Middle frontal gyrus (tissue), 1 donor: ENCODE results near the gene COL1A1.

Experiments used
- DNase-seq: peaks from one replicate; pipeline ENCODE4 v3.0.0-alpha.2; 2015; ENCODE audit warnings: low spot score; ENCODE audit errors: extremely low spot score

The COL1A1 gene

DNA sequence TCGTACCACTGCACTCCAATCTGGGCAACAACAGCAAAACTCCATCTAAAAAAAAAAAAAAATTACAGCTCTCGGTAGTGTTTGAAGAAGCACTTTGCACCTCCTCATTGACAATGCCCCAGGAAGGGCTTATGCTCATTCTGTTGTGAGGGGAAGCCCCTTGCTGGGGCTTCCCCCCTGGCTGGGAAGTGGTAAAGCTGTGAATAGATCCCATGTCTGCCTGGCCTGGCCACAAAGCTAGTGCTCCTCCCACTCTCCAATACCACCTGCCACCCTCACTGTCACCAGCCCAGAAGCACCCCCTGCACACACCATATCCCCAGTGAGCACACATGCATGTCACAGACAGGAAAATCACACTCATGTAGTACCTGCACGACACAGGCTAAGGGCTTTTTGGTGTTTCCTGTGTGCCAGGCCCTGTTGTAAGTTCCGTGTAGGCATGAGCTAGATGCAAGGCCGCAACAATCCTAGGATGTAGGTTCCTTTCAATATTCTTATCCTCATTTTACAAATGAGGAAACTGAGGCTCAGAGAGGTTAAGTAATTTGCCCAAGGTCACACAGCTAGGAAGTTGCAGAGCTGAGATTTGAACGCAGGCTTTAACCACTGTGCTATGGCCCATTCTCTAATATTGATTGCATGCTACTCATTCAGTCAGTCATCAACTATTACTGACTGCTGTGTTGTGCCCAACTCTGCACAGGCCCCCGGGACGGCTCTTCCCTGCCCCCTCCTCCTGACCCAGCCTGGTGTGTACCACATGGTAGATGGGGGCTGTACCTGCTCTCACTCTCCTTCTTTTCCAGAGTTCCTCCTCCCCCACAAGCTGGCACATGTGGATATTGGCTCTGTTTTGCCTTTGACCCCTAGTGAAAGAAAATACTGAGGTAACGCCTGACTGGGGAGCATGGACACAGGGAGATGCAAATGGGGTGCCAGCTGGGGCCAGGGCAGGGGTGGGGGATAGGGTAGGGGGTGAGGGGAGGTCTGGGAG lies 11.9 kb upstream of the COL1A1 start:
- no peak for DNase-seq

DNA sequence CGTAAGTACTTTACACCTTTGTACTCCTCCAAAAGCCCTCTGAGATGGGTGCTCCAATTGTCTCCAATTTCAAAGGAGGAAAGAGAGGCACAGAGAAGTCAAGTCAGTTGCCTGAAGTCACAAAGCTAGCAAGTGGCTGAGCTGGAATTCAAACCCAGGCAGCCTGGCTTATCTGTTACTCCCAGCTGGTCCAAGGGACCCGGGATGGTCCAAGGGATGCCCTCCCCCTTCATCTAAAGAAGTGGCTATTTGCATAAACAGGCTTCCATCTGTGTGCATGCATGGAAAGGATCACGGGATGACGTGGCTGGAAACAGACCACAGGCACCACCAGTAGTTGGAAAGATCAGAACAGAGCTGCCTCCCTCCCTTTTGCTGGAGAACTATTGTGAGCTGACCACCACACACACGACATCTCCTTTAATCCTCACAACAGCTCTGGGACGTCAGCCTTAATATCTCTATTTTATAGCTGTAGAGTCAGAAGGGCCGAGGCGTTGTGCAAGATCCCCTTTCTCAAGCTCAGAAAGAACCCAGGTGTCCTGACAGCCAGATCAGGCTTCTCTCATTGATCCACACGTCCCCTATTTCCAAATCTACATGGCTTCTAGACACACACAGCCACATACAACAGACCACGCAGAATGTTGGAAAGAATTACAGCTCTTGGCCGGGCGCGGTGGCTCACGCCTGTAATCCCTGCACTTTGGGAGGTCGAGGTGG lies 10.9 kb upstream of the COL1A1 start:
- DNase-seq: no peak

DNA sequence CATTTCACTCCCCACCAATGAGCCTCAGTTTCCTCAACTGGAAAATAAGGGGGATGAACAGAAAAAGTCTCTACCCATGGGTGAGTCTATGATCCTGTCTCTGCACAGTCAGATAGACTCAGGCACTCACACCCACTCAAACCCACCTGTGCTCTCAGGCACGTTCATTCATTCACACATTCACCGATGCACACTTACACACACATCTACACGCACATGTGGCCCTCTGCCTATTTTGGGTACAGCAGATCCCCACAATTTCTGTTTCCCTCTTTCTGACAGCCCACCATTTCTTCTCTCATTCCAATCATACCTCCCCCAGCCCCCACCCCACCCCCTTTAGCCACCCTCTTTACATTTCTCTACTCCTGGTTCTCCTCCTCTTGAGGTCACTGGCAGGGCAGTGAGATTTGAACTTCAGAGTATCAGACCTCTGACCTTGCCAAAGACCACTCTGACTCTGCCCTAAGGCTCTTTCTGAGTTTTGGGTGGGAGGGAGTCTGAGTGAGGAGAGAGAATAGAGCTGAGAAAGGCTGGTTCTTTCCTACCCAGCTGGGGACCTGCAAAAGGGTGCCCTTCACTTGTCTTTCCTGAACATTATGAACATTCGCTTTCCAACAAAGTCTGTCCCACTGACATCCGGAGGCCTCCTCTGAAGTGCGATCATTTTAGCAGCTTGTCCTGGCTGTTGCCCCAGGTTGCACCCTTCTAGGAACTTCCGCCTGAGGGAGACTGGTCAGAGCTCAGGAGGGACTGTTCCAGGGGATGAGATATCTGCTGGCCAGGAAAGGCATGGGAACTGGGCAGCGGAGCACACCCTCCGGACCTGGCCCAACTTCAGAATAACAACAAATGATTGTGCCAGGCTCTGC lies 10.1 kb upstream of the COL1A1 start:
- DNase-seq: no peak

DNA sequence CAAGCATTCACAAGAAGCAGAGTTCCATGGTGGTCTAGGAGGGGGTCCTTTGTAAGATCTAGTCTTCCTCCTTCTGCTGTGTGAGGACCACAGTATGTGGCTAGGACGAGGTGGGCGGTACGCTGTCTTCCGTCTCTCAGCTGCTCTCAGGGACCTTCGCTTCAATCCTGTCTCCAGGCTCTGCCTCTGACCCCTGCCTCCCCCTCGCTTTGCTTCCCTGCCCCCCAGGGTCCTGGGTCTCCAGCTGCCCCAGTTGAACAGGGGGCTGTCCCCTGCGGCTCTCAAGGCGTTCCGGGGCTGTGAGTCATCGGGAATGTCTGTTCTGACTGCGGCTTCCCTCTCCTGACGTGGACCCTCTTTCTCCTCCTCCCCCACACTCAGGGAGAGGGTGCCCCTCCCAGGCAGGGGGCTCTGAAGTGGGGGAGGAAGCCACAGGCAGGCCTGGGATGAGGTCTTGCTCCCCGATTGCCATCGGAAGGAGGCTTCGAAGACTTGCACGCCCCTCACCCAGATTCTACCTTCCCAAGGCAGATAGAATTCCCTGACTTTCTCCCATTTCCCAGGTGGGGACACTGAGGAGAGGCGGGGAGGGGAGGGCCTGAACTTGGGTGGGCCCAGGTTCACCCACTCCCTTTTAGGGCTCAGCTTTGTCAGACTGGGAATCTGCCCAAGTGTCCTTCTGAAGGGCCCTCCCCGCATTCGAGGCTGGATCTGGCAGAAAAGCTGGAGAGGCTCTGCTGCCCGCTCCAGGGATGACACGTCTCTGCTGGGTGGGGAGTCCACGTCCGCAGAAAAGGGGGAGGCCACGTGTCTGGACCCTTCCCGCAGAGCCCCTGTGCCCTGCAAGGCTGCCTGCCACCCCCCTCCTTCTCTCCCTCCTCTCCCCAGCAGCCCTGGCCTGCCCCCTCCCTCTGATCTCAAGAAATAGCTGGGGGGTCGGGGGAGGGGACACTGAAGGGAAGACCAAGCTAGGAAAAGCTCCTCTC lies 9.1 kb upstream of the COL1A1 start:
- no peak for DNase-seq

DNA sequence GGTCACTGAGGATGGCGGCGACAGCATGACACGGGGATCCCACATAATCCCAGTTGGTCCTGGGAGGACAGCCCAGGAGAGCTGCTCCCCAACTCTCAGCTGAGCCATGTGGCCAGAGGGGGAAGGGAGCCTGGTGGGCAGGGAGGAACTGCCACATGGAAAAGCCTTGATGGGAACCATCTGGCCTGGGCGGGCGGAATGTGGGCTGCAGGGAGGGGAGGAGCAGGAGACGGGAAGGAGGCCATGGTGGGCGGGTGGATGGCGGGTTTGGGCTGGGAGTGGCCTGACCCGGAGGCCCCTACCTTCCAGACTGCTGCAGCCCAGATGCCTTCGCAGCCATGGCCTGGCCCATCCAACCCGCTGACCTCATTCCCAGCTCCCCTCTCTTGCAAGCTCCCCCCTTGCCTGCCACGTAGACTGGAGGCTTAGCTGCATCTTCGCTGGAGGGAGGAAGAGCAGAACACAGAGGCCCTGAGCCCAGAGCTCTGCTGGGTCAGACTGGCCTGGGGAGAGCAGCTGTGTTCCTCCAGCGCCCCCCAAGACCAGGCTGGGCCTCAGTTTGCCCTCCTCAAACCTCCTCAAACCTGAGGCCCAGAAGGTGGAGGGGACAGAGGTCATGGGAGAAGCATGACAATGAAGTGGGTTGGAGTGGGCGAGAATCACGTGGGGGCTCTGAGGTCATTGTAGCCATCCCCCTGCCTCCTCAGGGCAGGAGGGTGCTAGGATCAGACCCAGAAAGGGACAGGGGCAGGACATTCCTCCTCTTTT lies 8.2 kb upstream of the COL1A1 start:
- DNase-seq: no peak

DNA sequence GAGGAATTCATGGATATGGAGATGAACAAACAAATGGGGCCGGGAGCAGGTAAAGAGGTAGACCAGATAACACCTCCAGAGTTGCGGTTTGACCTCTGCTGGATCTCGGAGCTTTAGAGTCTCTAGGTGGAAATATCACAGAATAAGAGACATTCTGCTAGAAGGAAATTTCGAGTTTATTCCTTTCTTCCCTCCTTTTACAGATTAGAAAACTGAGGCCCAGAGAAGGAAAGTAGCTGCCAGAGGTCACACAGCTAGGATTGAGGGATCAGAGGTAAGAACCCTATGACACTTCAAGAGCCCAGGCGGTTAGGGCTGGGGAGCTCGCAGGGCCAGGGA lies 7.7 kb upstream of the COL1A1 start:
- DNase-seq: no peak

DNA sequence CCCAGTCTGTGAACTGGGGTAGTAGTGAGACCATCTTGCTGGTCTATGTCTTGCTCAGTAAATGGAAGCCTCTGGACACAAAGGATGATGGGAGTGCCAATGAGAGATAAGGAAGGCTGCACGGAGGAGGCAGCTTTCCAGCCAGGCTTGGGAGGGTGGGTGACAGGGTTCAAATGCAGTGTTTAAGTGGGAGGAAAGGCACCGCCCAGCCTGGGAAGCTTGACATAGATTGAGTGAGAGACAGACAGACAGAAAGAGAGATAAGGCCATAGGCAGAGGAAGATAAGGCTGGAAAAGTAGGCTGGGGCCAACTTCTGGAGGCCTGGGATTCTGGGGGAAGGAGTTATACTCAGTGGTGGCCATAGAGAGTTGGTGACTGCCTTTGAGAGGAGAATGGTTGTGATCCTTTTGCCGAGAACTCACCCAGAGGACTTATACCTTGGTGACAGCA lies 7.2 kb upstream of the COL1A1 start:
- no peak for DNase-seq

DNA sequence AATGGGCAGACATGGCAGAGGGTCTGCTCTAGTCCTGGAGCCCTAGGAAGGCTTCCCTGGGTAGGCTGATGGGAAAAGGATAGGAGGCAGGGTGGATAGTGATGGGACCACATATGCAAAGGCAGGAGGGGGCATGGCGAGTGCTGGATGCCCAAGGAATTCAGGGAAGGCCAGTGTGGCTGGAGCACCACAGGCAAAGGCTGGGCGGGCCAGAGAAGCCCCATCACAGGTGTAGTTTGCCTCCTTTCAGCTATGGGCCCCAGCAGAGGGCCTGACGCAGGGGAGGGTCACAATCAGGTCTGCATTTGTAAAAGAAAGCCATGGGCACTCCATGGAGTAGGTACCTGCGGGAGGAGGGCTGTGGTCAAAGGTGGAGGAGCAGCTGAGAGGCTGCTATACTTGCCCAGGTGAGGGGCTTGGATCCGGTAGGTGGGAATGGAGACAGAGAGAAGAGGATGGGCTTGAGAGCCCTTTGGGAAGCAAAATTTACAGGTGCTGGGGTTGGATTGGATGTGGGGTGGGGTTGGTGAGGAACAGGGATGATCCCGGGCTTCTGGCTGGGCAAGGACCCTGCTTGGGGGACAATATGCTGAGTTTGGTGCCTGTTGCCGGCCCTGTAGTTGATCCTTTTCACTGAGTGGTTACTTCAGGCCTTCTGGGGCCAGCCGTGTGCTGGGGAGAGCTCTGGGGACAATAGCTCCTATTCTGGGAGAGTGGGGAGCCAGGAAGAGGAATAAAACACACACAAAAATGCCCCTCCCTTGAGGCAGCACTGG lies 6.5 kb upstream of the COL1A1 start:
- no peak for DNase-seq

DNA sequence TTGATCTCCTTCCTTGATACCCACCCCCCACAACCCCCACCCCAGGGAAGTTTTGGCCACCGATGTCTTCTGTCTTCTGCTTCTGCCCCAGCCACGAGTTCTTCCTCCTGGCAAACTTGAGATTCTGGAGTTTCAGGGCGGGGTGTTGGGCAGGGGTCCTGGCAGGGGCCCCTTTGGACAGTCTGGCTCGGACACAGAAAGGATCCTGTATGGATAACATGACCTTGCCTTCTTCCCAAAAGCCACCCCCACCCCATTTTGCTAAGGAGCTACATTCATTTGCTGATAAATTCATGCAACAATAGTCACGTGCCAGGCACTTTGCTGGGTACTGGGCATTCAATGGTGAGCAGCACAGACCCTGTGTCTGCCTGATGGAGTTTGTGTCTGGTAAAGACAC lies 5.9 kb upstream of the COL1A1 start:
- no peak for DNase-seq

DNA sequence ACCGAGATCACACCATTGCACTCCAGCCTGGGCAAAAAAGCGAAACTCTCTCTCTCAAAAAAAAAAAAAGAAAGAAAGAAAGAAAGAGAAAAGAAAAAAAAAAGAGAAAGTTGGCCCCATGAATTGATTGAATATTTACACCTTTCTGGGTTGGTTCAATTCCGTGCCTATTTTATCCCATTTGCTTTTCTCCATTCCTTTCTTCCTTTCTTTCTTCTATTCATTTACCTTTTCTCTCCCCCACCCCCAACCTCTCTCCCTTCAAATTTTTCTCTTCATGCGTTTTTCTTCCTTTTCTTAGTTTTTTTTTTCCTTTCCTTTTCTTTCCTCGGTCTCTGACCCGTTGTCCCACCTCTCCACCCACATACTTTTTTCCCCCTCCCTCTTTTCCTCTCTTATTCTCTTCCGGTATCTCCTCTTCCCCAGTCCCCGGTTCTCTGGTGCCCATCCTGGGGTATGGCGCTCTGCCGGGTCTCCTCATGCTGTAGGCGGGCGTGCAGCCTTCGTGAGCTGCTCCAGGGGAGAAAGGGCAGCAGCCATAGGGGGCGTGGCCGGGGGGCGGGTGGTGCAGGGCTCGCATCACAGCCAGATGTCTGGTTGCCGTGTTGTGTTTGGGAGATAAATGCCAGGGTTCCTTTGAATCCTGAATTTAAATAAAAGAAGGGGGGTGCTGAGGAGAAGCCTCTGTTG lies 5.3 kb upstream of the COL1A1 start:
- DNase-seq: no peak

DNA sequence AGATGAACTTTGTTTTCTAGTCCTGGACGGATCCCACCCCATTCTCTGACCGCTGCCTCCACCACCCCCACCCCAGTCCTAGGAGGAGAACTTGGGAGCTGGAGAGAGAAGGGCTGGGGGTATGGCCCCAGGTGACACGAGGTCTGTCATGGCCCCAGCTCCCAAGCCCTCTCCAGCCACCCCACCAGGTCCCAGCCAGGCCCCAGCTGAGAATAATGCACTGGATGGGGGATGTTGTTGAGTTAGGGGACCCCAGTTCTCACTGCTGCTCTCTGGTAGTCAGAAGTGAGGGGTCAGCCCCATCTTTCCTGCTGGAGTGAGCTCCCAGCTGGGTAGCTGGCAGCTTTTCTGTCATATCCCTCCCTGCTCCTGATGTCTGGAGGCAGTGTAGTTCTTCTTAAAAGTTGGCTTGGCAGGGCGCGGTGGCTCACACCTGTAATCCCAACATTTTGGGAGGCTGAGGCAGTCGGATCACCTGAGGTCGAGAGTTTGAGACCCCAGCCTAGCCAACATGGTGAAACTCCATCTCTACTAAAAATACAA lies 4.6 kb upstream of the COL1A1 start:
- no peak for DNase-seq

DNA sequence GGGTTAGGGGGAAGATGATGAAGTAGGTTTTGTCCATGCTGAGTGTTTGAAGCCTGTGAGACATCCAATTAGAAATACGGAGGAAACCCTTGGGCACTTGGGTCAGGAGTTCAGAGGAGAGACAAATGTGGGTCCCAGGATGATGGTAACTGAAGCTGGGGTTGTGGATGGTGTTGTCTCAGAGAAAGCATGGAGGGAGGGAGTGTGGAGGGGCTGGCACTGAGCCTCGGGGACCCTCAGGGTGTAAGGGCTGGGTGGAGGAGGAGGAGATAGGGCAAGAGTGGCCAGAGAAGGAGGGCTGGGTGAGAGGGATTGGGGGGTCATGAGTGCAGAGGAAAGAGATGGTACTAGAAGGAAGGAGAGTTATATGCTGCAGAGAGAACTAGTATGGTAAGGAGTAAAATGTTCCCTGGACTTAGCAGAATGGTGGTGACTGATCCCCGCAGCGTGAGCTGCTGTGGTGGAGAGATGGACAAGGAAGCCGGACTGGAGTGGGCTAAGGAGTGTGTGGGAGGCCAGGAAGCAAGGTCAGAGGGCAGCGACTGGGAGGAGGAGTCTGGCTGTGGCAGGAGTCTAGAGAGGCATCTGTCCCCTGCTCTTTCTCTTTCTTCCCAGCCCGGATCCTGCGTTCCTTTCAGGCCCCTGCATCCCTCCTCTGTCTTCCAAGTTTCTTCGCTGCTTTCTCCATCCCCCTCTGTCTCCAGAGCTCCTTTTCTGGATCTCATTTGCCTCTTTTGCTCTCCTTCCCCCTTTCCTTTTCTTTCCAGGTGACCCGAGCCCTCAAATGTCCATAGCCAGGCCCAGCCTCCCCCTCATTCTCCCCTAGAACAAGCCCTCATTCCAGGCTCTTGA lies 3.9 kb upstream of the COL1A1 start:
- no peak for DNase-seq

DNA sequence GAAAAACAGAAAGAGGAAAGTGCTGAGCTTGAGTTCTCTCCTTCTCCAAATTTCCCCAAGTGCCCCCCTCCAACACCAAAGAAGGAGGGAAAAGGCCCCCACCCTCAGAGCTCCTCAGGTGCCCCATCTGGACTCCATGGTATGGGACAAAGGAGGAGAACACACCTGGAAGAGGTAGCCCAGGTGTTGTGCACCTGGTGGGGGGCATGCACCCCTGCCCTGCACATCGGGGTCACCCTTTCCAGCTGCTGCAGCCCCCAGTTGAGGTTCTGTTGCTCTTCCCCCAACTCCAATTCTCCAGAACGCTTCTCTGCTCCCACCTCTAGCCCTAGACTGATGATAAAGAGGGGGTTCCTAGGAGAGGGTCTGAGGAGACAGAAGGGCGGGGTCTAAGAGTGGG lies 3.0 kb upstream of the COL1A1 start:
- DNase-seq: no peak

DNA sequence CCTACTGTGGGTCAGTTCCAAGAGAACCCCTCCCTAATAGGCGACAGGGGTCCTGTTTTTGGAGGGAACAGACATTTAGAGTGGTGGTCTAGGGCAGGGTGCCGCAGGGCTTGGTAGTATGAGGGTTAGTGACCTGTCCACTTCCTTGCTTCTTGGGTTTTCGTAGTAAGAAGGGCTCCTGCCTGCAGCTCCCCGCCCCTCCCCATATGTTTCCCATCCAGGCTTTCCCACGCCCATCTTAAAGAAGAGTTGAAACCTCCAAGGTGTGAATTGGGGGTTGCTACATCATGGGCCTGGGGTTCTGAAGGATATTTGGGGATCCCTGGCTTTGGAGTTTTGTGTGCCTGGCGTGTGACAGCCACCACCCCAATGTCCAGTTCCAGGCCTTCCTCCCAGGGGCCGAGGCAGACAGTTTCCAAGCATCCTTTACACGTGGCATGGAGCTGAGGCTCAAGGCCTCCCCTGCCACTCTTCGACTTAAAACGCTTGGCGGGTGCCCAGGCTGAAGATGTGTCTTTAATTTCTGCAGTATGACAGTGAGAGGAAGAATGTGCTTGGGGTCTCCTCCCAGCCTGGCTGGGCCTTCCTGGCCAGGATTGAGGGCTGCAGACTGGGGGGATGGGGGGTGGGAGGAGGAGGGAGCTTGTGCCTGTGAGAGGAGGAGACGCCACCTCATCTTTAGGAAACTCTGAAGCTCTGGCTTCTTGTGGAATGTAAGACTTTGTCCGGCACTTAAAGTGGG lies 2.3 kb upstream of the COL1A1 start:
- DNase-seq: no peak

DNA sequence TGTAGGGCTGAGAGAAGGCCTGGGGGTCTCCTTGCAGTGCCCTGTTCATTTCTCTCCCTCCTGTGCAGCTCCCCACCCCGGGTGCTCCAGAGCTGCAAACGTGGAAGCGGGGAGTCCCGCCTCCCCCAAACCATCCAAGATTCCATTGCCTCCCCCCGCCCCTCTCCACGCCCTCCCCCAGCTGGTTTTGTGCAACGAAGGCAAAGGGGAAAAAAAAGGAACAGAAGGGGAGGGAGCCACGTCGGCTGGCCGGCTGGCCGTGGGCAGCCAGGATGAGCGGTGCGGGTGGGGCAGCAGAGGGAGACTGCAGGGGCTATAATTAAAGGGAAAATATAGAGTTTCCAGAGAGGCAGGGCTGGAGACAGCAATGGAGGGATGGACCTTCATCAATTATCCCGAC lies 1.7 kb upstream of the COL1A1 start:
- DNase-seq: no peak
